Islet precursor cell (in vitro differentiated cells): Measurements from ENCODE around the gene SNAP47.
A peak's percentile ranks its signal among the peaks of the same experiment; 100 is the strongest.
"Not testable (repeated sequence)": the region's sequence is repeated elsewhere in the genome, so short reads cannot be mapped to it uniquely, and the experiment has no call there.

Experiments used
- DNase-seq: peaks from one replicate; pipeline ENCODE4 v3.0.0-alpha.2; 2018

The SNAP47 gene, protein sequence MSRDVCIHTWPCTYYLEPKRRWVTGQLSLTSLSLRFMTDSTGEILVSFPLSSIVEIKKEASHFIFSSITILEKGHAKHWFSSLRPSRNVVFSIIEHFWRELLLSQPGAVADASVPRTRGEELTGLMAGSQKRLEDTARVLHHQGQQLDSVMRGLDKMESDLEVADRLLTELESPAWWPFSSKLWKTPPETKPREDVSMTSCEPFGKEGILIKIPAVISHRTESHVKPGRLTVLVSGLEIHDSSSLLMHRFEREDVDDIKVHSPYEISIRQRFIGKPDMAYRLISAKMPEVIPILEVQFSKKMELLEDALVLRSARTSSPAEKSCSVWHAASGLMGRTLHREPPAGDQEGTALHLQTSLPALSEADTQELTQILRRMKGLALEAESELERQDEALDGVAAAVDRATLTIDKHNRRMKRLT

DNA sequence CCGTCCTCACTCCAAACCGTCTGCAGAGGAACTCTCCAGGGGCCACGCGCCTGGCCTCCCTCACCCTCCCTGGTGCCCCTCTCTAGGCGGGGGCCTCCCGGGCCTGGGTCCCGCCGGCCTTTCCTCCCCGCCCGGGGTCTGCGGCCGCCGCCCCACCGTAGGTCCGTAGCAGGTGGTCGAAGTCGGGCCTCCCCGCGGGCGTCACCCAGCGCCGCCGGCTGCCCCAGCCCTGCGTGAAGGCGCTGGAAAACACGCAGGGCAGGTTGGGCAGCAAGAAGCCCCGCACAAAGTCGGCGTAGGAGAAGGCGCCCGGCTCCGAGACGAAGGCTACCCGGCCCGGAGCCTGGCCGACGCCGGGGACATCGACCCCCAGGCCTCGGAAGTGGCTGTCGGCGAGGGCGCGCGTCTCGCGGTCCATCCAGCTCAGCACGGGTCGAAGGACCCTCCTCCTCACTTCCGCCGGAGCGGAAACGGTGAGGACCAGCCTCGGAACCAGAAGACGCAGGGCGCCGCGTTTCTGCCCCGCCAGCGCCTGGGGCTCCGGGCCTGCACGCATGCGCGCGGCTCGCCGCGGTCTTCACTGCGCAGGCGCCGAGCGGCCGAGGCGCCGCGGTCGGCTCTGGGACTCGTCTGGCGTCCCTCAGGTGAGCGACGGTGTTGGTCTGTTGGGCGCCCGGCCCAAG lies at the start of gene SNAP47, which contains the start of gene JMJD4:
SNAP47 (plus strand) TSS at position 580 of the 683 bp plus-strand sequence. CDS start 12,302 bp downstream, outside the sequence.
JMJD4 (minus strand) TSS at position 447 of the 683 bp plus-strand sequence; CDS start at position 418, 29 bp downstream.
- DNase-seq = peak; percentile 97

DNA sequence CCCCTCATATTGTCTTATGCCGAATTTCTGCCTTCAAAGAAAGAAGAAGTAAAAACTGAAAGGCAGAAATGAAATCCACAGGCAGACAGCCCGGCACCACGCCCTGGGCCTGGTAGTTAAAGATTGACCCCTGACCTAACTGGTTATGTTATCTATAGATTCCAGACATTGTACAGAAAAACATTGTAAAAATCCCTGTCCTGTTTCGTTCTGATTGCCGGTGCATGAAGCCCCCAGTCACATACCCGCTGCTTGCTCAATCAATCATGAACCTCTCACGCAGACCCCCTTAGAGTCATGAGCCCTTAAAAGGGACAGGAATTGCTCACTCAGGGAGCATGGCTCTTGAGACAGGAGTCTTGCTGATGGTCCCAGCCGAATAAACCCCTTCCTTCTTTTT lies 49.4 kb upstream of the SNAP47 start:
- DNase-seq = no peak

DNA sequence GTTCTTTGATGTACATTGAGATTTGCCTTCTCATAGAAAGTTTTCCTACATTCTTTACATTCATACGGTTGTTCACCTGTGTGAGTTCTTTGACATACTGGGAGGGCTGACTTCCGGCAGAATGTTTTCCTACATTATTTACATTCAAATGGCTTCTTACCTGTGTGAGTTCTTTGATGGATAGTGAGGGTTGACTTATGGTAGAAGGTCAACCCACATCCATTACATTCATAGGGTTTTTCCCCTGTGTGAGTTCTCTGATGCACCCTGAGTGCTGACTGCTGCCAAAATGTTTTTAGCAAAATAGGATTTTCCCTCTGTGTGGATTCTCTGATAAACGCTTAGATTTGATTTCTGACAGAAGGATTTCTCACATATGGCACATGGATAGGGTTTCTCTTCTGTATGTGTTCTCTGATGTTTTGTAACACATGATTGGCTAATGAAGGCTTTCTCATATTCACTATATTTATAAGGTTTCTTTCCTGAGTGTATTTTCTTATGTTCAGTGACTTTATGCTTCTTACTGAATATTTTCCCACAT lies 37.8 kb upstream of the SNAP47 start:
- DNase-seq = no peak

DNA sequence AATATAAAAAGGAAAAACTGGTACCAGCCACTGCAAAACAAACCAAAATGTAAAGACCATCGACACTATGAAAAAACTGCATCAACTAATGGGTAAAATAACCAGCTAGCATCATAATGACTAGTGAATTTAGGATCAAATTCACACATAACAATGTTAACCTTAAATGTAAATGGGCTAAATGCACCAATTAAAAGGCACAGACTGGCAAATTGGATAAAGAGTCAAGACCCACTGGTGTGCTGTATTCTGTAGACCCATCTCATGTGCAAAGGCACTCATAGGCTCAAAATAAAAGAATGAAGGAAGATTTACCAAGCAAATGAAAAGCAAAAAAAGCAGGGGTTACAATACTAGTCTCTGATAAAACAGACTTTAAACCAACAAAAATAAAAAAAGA lies 33.6 kb upstream of the SNAP47 start:
- not testable (repeated sequence) for DNase-seq

DNA sequence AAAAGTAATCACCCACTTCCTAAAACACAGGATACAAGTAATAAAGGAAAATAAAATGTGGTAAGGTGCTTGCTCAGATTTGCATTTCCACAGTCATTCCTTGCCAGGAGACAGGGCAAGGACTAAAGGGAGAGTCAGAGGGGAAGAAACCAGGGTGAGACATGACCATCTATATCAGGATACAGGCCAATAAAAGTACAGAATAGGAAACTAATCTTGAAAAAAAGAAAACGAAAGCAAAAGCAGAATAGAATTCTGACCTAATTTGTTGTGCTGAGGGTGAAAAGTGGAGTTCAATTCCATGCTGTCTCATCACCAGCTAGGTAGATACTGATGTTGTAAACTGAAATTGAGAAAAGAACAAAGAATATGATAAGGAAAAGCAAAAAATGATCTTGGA lies 27.4 kb upstream of the SNAP47 start:
- no peak for DNase-seq

DNA sequence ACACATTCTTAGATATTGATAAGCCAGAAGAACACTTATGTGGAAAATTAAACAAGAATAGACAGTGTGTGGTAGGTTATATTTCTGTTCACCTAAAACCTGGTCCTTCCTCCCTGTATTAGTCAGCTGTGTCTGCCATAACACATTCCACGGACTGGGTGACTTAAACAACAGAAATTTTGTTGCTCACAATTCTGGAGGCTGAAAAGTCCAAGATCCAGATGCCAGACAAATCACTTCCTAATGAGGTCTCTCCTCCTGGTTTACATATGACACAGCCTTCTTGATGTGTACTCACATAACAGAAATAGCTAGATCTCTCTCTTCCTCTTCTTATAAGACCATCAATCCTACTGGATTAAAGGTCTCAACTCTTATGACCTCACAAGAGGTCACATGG lies 25.8 kb upstream of the SNAP47 start:
- no peak for DNase-seq

DNA sequence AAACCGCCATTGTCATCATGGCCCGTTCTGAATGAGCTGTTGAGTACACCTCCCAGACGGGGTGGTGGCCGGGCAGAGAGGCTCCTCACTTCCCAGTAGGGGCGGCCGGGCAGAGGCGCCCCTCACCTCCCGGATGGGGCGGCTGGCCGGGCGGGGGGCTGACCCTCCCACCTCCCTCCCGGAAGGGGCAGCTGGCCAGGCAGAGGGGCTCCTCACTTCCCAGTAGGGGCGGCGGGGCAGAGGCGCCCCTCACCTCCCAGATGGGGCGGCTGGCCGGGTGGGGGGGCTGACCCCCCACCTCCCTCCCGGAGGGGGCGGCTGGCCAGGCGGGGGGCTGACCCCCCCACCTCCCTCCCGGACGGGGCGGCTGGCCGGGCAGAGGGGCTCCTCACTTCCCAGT lies 24.8 kb upstream of the SNAP47 start:
- not testable (repeated sequence) for DNase-seq

DNA sequence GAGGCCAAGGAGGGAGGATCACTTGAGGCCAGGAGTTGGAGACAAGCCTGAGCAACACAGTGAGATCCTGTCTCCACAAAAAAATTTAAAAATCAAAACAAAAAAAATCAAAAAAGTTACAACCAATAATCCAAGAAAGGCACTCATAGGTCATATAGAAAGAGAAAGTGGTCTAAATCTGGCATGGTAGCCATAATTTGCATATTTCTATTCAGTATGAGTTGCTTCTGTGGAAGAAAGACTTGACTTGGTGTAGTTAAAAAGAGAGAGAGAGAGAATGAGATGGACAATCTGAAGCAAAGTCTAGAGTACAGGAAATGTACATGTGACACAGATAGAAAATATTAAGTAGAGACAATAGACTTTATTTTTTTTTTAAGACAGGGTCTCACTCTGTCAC lies 22.6 kb upstream of the SNAP47 start:
- DNase-seq = no peak

DNA sequence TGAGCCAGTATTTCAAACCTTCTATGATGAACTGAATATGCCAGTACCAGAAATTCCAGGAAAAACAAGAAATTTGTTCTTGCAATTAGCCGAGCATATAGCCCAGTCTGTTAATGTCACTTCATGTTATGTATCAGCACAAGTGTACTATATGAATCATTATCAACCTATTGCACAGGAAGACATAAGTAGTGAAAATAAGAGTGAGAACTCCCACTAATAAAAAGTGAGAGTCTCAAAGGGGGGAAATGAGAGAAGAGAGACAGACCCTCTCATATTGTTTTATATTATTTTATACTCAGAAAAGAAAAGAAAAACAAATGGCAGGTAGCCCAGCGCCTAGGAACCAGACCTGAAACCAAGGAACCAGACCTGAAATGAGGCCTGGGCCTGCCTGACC lies 16.3 kb upstream of the SNAP47 start:
- DNase-seq = no peak

DNA sequence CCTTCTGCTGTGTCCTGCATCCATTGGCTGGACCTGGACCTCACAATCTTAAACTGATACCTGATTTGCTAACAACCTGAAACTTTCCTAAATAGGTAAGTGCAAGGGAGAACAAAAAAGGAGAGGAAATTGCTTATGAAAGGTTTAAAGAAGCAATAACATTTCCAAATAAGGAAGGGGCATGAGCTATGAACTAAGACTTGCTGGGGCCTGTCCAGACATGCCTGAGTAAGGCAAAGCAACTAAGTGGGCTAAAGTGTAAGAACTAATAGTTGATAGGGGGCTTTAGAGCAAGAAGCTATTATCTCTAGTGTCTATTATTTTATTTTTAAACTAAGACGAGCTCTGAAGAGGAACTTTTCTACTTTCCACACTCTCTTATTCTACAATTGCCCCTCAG lies 11.8 kb upstream of the SNAP47 start:
- DNase-seq = no peak

DNA sequence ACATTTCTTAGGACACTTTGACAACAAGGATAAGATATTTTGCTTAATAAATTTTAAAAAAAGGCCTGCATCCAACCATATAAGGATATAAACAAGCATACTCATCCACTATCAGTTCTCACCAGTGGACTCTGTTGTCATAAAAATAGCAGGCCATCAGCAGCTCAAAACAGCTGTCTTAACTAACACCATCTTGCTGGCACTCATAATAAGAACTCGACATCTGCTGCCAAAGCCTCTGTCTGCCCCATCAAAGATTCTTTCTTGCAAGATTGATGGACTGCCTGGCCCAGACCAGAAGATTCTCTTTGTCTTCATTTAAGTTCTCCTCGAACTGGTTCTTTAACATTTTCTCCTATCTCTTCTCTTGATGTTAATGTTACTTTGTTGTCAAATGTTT lies 10.2 kb upstream of the SNAP47 start:
- DNase-seq = no peak

DNA sequence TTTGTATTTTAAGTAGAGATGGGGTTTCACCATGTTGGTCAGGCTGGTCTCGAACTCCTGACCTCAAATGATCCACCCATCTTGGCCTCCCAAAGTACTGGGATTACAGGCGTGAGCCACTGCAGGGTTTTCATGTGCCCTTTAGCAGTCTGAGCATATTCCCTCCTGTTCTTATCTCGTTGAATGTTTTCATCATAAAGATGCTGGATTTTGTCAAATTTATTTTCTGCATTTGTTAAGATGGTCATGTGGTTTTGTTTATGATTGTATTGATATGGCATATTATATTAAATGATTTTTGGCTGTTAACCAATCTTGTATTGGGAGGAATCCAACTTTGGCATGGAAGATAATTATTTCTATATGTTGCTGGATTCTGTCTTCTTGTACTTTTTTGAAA lies 8.9 kb upstream of the SNAP47 start:
- no peak for DNase-seq

DNA sequence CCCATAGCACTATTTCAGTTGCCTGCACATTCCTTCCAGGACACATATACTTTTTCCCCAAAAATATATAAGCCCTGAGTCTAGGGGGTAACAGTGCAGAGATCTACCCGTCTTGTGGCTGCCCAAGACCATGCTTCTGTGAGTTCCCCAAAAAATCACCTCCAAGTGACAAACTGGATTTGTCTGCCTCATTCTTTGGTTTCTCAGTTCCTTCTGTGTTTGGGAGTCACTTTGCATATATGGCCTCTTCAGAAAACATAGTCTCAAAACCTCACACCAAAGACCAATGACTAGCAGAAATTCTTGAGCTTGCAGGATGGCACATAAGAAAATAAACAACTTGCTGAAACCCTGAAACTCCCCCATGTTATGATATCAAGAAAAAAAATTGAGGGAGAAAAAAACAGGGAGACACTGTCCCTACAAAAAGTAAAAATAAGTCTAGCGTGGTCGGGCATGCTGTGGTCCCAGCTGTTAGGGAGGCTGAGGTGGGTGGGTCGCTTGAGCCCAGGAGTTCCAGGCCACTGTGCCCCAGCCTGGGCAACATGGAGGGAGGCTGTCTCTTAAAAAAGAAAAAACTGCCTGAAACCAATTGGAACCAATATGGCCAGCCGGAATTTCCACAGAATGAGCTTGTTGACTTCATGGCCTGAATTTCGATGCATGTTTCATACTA lies 8.2 kb upstream of the SNAP47 start:
- DNase-seq = no peak

DNA sequence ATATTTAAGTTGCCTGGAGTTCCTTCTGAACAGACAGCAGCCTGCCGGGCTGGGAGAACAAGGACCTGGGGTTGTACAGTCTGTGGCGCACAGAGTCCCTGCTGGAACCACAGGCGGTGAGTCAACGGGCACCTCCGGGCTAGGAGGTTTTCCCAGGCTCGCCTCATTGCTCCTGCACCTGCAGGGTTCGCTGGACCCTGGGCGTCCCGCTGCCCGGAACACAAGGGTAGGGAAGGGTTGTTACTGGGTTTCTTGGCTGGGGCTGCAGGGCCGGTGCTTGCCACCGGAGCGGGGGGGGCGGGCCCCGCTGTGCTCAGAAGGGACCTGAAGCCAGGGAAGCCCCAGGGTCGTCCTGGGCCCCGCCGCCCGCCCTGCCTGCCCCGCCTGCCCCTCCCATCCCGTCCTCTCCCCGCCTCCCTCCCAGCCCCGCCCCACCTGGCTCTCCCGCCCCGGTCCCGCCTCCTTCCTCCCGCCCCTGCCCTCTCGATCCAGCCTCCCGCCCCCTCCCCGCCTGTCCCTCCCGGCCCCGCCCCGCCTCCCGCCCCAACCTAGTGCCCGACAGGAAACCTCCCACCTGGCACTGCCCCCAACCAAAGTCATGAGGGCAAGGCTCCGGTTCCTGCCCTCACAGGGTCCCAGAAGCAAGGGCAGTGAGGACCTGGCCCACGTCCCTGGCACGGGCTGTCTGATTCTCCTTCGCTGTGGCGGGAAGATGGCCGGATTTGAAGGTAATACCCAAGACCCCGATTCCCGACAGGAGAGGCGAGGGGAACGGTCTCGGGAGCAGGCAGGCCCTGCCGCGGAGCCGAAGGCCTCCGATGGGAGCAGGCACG lies 7.0 kb upstream of the SNAP47 start:
- peak; percentile 92 for DNase-seq

DNA sequence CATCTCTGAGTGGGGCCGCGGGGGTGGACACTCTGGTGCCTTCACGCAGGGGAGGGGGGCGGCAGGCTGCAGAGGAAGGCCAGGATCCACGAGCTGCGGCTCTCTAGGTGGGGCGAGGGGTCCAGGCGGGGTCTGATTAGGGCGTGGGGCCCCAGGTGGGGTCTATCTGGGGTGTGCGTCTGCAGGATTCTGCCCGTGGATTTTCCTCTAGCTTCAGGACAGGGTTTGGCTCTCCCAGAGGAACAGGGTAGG lies 6.4 kb upstream of the SNAP47 start:
- no peak for DNase-seq

DNA sequence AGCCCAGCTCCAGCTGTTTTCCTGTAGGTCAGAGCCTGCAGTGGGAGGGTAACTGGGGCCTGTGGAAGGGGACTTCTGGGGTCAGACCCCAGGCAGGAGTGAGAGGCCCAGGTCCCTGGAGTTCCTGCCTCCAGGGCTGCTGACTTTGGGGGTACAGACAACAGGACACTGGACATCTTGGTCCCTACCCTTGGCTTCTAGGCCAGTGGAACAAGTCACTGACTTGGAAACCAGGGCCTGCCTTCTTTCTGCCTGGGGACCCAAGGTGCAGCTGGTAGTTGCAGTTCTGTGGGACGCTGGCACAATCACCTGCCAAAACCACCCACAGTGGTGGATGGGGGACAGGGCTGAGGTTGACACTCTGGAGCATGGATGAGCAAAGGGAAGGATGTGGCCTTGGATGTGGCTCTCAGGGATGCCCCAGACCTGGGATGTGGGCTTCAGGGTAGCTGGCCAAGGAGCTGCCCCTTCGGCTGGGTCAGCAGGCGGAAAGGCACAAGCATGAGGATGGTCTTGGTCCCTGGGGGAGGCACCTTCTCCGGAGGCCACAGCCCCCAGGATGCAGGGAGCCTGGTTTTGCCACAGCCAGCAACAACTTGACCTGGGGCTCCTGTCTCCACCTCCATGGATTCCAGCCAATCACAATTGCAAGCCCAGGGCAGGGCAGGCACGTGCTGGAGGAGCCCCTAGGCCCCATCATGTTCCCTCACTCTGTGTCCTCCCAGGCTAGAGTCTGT lies 5.9 kb upstream of the SNAP47 start:
- DNase-seq = no peak

DNA sequence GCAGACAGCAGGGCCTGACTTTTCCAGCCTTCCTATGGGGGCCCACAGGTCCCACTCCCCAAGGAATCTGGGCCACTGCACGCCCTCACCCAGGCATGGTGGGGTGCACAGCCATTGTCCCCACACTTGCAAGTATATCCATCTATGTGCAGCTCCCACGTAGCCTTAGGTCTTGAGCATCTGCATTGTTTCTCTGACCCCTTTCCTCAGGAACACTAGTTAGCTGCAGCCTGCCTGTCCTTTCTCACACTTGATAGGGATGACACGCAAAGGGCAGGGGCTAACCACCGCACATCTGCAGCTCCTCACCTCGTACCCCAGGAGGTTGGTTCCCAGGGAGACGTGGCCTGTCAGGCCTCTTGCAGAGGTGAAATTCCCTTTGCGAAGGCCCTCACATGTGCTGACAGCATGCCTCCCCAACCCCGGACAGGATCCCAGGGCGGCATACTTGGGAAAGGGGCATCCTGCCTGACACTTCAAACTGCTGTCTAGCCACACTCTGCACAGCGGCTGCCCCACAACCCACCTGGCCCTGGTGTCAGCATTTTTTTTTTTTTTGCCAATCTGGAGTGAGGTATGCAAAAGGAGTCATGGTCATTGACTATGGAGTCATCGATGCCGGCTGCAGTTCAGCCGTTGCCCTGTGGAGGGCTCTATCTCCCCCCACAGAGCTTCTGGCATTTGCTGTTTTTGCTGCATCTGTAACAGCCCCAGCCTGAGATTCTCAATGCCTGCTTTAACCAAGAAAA lies 5.2 kb upstream of the SNAP47 start:
- DNase-seq = peak; percentile 88

DNA sequence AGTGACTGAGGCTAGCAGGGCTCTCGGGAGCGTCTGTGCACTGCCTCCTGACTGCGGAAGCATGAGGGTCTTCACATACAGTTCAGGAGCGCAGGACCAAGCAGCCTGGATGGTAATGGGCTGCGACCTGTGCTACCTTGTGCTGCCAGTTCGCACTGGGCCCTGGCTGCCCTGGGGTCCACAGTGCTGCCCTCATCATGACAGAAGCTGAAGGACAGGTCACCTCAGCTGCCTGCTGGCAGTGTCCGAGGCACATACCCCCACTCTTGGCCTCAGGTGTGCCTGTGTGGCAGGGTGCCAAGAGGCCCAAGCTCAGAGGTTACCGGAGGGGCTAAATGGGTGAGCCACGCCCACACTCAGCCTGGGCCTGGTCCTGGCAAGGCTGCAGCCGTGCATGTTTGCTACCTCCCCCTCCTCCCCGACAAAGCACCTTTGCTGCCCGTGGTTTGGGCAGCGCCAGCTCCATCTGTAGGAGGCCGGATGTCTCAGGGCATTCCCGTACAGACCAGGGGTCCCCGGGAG lies 4.5 kb upstream of the SNAP47 start:
- DNase-seq = no peak

DNA sequence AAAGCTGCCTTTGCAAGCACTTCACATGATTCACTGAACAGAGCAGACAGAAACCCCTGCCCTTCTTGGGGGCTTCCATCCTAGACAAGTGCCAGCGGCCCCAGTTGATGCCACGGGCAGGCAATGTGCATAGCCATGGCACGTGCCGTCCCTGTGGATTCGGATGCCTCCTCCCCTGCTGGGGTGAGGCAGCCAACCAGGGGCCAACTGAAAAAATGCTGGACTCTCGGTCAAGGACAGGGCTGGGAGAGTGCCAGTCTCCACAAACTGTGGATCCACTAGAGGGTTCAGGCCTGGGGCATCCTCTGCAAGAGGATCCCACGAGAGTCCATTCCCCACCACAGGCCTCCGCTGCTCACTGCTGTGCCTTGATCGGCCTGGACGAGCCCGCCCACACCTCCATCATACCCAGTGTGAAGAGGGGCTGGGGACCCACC lies 4.0 kb upstream of the SNAP47 start:
- DNase-seq = no peak

DNA sequence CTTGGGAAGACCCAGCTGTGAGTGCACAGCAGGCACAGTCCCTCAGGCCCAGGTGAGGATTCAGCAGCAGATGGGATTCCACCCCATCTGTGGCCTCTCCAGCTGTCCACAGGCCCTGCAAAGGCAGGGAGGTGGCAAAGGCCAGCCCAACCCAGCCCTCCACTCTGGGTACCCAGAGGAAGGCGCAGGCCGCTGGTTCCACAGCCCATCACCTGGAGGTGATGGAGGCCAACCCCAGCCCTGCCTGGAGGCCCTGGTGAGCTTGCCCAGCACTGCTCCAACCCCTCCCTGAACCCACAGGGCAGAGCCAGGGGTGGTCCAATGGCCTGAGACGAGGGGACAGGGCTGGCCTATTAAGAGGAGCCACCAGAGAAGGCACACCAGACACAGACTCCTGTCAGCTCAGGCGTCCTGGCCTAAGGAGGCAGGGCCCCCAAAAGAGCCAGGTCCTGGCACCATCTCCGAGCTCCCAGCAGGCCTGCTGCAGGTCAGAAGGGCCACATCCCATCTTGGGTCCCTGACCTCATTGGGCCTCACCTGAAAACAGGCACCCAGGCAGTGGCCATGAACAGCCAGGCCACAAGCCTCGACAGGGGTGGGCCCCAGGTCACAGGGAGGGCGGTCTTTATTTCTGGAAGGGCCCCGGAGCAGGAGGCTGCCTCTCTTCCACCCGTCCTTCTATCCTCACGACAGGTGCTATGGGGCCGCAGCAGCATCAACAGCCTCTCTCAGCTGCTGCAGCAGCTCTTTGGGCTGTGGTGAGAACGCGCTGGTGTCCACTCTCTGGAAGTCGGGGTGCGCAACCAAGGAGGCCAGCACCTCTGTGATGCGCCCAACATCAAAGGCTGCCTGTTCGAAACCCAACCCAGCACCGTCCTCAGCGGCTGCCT lies 3.3 kb upstream of the SNAP47 start:
- no peak for DNase-seq
